HUES48 (cell line): ENCODE measurements around the gene KIF14.
"Not testable (repeated sequence)": the region's sequence is repeated elsewhere in the genome, so short reads cannot be mapped to it uniquely, and the experiment has no call there.

Experiments
- H3K27ac ChIP-seq: one replicate; pipeline ENCODE4 v1.7.0; 2013; ENCODE audit warnings: low read depth, low read length, inconsistent platforms
- H3K27me3 ChIP-seq: 2 replicates; pipeline ENCODE4 v1.6.1; 2013; ENCODE audit warnings: mild to moderate bottlenecking, low read length; ENCODE audit not compliant: control insufficient read depth, insufficient read depth
- H3K36me3 ChIP-seq: 2 replicates; pipeline ENCODE4 v1.6.1; 2013; ENCODE audit warnings: low read length; ENCODE audit not compliant: control insufficient read depth, insufficient read depth
- H3K4me1 ChIP-seq: 2 replicates; pipeline ENCODE4 v1.6.1; 2013; ENCODE audit warnings: mild to moderate bottlenecking, low read length; ENCODE audit not compliant: control insufficient read depth, insufficient read depth
- H3K4me3 ChIP-seq: 2 replicates; pipeline ENCODE4 v1.5.1; 2013; ENCODE audit warnings: mild to moderate bottlenecking, low read depth, low read length
- H3K9ac ChIP-seq: 2 replicates; pipeline ENCODE4 v1.6.1; 2013; ENCODE audit warnings: mild to moderate bottlenecking, low read depth, low read length, moderate library complexity
- H3K9me3 ChIP-seq: 2 replicates; pipeline ENCODE4 v1.6.1; 2013; ENCODE audit warnings: low read length; ENCODE audit not compliant: control insufficient read depth, insufficient read depth

Gene KIF14

DNA sequence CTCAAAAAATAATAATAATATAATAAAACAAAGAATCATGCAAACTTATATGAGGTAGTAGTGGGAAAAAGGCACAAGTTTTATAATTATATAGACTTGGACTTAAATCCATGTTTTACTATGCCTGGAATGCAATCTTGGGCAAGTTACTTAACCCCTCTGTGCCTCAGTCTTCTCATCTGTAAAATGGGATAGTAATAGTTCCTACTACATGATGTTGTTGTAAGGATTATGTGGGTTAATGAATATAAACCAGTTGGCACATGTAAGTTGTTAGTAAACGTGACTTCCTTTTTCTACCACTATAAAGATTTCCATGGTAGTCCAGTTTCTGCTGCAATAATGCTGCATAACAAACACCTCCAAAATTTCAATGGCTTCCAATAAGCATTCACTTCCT is 10.8 kb upstream of the KIF14 start:
- no peaks in the 10 kb centered on the region for H3K36me3 ChIP-seq
- H3K27me3 ChIP-seq: no peaks in the 10 kb centered on the region
- H3K27ac ChIP-seq: no peak overlapping the region
- no peaks in the 10 kb centered on the region for H3K9me3 ChIP-seq
- H3K4me1 ChIP-seq: 0 out of 2 replicates have a peak, but pooled peaks cover 7% of the 10 kb centered on the region
- no peak overlapping the region for H3K4me3 ChIP-seq
- H3K9ac ChIP-seq: no peak overlapping the region

DNA sequence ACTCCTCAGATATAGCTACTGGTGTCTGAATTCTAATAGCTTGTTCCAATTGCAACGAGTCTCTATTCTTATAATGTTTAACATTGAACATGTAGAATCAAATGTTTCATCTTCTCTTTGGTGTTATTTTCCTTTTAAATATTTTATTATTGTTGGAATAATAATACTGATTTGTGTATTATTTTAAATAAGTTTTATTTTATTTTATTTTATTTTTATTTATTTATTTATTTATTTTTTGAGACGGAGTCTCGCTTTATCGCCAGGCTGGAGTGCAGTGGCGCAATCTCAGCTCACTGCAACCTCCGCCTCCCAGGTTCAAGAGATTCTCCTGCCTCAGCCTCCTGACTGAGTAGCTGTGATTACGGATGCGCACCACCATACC is 10.0 kb upstream of the KIF14 start:
- not testable (repeated sequence) for H3K4me3 ChIP-seq, H3K27ac ChIP-seq, H3K9me3 ChIP-seq, H3K4me1 ChIP-seq, H3K9ac ChIP-seq, H3K36me3 ChIP-seq, H3K27me3 ChIP-seq

DNA sequence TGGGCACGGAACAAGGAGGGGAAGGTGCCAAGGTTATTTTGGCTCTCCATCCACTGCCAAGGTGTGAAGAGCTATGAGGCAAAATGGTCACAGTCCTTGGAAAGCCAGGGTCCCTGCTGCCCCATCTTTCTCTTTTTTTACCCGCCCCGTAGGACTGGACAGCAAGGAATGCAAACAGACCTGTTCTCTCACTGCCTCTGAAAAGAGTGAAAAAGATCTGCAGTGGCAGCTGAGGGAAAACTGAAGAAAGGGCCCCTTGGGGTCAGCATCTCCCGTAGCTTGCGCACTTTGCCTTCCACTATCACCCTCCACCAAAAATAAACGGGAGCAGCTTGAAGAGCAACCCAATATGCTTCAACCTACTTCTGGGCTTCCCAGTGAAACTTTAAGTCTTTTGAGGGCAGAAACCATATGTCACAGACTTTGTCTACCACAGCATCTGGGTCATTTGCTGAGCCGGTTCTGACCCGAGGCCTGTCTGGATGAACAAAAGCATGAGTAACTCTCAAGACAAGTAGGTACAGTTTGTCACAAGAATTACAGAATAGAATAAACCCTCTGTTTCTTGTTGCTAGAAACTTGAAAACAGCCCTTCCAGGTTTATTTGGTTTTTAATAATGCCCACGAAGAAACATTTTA is 9.4 kb upstream of the KIF14 start:
- H3K27me3 ChIP-seq: no peaks in the 10 kb centered on the region
- no peak overlapping the region for H3K27ac ChIP-seq
- H3K36me3 ChIP-seq: no peaks in the 10 kb centered on the region
- peaks cover 10% of the 10 kb centered on the region; the same call in 1 of the 2 replicates for H3K4me1 ChIP-seq
- H3K4me3 ChIP-seq: no peak overlapping the region
- H3K9me3 ChIP-seq: no peaks in the 10 kb centered on the region
- no peak overlapping the region for H3K9ac ChIP-seq

DNA sequence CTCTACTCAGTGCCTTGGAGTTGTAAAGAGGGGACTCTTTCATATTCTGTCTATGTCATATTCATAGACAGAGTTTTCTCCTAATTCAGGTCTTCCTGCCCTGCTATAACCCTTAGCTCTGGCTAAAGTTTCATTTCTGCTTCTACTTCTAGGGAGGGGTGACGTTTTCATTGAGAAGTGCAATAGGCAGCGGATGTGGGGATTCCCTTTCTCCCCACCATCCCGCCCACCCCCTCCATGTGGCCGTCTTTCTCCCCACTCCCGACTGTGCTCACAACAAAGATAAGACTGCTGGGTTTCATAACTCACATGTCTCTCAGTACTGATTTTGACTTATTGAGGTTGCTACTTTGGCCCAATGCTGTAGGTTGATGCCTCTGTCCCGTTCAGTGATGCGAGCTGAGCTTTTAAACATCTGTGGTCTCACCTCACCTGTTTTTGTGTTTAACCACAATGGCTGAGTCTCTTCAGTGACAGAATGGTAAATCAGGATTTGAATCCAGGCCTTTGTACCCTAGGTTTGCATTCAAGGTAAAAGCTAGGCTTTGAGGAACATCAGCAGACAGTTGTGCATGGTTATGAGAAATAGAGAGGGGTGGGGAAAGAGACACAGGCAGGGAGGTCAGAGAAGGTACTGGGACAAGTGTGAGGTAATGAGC is 7.8 kb upstream of the KIF14 start:
- H3K9me3 ChIP-seq: no peaks in the 10 kb centered on the region
- H3K36me3 ChIP-seq: no peaks in the 10 kb centered on the region
- no peak overlapping the region for H3K9ac ChIP-seq
- H3K4me3 ChIP-seq: no peak overlapping the region
- H3K27ac ChIP-seq: no peak overlapping the region
- no peaks in the 10 kb centered on the region for H3K27me3 ChIP-seq
- H3K4me1 ChIP-seq: peaks cover 11% of the 10 kb centered on the region; the same call in 1 of the 2 replicates

DNA sequence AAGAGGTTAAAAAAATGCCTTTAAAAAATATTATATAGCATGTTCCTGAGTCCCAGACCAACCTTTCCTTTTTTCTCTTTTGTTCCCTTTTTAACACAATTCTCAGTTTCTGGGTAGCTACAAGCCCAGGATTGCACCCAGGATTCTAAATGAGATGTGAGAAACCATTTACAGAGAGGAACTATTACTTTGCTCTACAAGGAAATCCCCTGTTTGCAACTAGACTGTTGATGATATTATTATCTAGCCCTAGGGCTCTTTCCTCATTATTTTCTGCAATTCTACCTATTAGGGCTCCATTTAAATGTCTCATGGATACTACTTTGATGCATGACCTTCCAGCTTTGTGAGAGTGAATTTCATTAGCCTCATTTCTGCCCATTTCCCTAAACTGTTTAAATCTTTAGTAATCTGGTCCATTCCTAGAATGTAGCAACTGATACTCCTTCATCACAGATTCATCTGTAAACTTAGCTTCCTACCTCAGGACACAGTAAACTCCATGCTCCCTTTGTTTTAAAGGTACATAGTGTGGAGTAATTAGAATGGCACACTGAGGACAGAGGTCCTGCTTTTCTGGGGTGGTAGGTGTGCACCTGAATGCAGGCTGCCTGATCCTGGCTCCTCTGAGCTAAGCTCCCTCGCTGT is 7.1 kb upstream of the KIF14 start:
- no peak overlapping the region for H3K9ac ChIP-seq
- H3K27me3 ChIP-seq: no peaks in the 10 kb centered on the region
- peaks cover 11% of the 10 kb centered on the region; the same call in 1 of the 2 replicates for H3K4me1 ChIP-seq
- H3K4me3 ChIP-seq: no peak overlapping the region
- no peak overlapping the region for H3K27ac ChIP-seq
- H3K9me3 ChIP-seq: no peaks in the 10 kb centered on the region
- no peaks in the 10 kb centered on the region for H3K36me3 ChIP-seq

DNA sequence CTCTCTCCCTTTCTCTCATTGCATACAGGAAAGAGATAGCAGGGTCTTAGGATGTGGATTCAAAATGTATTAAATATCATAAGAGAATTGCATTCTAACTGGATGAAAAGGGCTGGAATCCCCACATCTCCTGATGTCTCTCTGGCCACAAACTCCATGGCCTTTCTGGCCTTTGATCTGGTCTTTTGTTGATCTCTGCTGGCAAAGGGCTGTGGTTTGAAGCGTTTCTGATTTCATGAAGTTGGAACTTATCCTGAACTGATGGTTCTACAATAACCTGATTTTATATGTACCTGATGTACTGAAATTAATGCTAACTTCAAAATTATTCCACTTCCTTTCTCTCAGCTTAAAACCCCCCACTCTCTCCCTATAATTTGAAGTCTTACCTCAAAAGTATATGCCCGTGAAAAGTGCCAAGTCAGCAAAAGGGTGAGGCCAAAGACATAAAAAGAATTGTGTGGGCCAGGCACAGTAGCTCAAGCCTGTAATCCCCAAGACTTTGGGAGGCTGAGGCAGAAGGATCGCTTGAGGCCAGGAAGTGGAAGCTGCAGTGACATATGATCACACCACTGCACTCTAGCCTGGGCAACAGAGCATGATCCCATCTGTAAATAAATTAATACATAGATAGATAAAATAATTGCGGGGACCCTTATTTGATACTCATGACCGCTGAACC is 6.4 kb upstream of the KIF14 start:
- Histone ChIP-seq H3K4me3 (no peak overlapping the region), H3K4me1 (peaks cover 11% of the 10 kb centered on the region; the same call in 1 of the 2 replicates), H3K36me3 (no peaks in the 10 kb centered on the region), H3K9ac (no peak overlapping the region), H3K27me3 (no peaks in the 10 kb centered on the region), H3K9me3 (no peaks in the 10 kb centered on the region), H3K27ac (no peak overlapping the region)

DNA sequence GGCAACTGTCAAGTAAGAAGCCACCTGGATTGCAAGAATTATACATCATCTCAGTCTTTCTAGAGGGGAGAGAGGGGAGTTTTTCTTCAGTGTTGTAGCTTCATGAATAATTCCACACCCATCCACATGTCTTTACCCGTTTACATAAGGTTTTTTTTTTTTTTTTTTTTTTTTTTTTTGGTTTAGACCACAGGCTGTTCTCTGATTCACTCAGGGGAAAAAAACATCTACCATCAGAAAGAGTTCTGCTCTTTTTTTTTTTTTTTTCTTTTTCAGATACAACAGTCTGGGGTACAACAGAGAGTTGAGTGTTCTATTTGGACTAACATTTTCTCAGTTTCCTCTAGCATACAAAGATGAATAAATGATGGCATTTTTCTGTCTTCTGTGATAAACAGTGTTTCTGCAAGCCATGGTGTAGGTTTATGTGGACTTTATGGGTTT is 4.9 kb upstream of the KIF14 start:
- no peak overlapping the region for H3K4me3 ChIP-seq
- no peak overlapping the region for H3K9ac ChIP-seq
- H3K36me3 ChIP-seq: no peaks in the 10 kb centered on the region

DNA sequence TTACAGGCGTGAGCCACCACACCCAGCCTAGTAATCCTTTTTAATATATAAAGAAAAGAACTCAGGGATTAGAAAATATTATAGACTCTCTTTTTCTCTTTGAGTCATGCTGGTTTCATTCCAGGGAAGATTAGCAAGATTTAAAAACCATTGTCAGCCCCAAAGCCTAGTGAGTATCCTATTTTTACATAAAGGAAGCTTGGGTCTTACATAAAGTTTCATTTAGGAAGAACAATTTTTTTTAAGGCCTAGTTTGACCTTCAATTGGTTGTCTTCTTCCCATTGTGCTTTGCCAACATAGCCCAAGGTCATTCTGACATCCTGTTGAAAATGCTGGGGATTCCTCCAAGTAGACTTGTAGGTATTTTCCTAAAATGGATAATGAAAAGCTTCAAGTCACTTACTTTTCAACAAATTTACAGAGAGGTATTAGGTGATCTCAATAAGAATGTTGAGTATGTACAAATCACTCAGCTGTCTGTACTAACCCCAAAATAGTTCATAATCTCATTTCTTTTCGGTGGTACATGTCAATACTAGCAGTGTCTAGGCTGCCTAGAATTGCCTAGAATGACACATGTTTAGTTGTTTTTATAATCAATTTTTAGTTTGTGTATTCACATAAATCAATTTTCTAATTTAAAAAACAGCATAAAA is 4.3 kb upstream of the KIF14 start:
- Histone ChIP-seq H3K36me3 (no peaks in the 10 kb centered on the region), H3K4me1 (peaks cover 6% of the 10 kb centered on the region; the same call in 1 of the 2 replicates), H3K27ac (no peak overlapping the region), H3K4me3 (no peak overlapping the region), H3K9me3 (no peaks in the 10 kb centered on the region), H3K27me3 (no peaks in the 10 kb centered on the region), H3K9ac (no peak overlapping the region)

More for the DNA sequence above, 4.9 kb upstream of the KIF14 start:
- Histone ChIP-seq H3K27ac (no peak overlapping the region), H3K27me3 (no peaks in the 10 kb centered on the region), H3K4me1 (peaks cover 11% of the 10 kb centered on the region; the same call in 1 of the 2 replicates), H3K9me3 (no peaks in the 10 kb centered on the region)

DNA sequence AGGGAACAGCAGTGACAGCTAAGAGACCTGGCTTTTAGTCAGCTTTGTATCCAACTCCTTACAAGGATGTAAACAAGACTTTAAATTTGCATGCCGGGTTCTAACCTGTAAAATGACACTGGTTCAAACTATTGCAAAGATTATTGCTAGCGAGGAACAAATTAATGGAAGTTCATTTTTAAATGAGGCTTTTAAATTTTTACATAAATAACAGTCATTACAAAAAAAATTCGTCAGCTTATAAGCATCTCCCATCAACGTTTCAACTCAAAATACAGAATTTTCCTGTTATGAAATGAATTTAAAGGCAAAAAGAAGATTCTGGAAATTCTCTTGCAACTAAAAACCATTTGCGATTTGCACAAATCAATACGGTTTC is 668 bp downstream of the KIF14 start:
- Histone ChIP-seq H3K27me3 (no peaks in the 10 kb centered on the region), H3K4me3 (peak overlapping the region; percentile 95), H3K27ac (peak overlapping the region; percentile 81), H3K9ac (peak overlapping the region; percentile 92), H3K36me3 (peaks cover 41% of the 10 kb centered on the region), H3K4me1 (no peaks in the 10 kb centered on the region), H3K9me3 (no peaks in the 10 kb centered on the region)

DNA sequence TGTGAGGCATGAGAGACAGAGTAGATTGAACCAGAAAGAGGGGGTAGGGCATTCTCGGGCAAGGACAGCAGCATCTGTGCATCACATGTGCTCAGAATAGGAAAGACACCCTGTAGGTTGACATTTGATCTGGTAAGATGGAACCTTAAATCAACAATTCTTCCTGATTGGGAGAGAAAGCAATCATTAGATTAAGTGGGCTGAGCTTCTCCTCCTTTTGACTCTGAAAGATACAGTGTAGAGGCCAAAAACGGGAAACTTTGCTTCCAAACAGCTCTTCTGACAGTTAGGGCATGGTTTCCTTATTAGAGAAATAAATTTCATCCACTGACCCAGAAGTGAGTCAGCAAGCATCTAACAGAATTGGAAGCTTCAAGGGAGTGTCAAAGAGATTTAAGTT is 9.7 kb downstream of the KIF14 start:
- Histone ChIP-seq H3K9me3 (no peaks in the 10 kb centered on the region), H3K27me3 (no peaks in the 10 kb centered on the region), H3K27ac (no peak overlapping the region), H3K9ac (no peak overlapping the region), H3K4me3 (no peak overlapping the region), H3K36me3 (peaks cover 85% of the 10 kb centered on the region), H3K4me1 (no peaks in the 10 kb centered on the region)
